Measurements from ENCODE around the gene SHD. TPM values are rescaled to one million over a fixed set of nuclear protein-coding genes. Genes with fewer than 3 reads are reported as not detected.

The SHD gene
- total and polyA plus RNA-seq, 2 of the 13 experiments (the other 11 are each of a cell fraction or from before 2014, with no cell fraction given) = 0.11 to 0.20 TPM

GRCh38 chr19:4246767-4247593 is 32.1 kb upstream of the SHD start, which contains the start of gene YJU2 (continued):
- no peak for TF ChIP-seq SOX6 (IDR thresholded peaks at IDR 0.05)
- TF ChIP-seq SOX6 (CRISPR knock-in tag; IDR thresholded peaks at IDR 0.05) = peak; percentile 37
- TF ChIP-seq JUNB (CRISPR knock-in tag; IDR thresholded peaks at IDR 0.05; ENCODE audit: borderline replicate concordance) = no peak
- TF ChIP-seq ZFP36 (IDR thresholded peaks at IDR 0.05; ENCODE audit: borderline replicate concordance, low read depth, low read length, partially characterized antibody) = no peak
- no peak; the same call in 1 of the 2 replicates for TF ChIP-seq ISL2 (CRISPR knock-in tag; IDR thresholded peaks at IDR 0.05)
- TF ChIP-seq TRIM22 (IDR thresholded peaks at IDR 0.05) = no peak
- peak; percentile 81 for TF ChIP-seq ZFX (CRISPR knock-in tag; IDR thresholded peaks at IDR 0.05; ENCODE audit: low read depth)
- TF ChIP-seq RFX1 (IDR thresholded peaks at IDR 0.05) = no peak
- TF ChIP-seq TIGD3 (CRISPR knock-in tag; IDR thresholded peaks at IDR 0.05; ENCODE audit: borderline replicate concordance) = 0 out of 2 replicates have a peak, but pooled peaks have one; percentile 74
- no peak for TF ChIP-seq ZFYVE20 (CRISPR knock-in tag; IDR thresholded peaks at IDR 0.05; ENCODE audit: borderline replicate concordance, low read depth)
- no peak for TF ChIP-seq HINFP (CRISPR knock-in tag; IDR thresholded peaks at IDR 0.05; ENCODE audit: low read depth)
- TF ChIP-seq ZFP91 (CRISPR knock-in tag; IDR thresholded peaks at IDR 0.05; ENCODE audit: borderline replicate concordance) = peak; percentile 75; the same call in 1 of the 2 replicates
- TF ChIP-seq ZNF407 (CRISPR knock-in tag; IDR thresholded peaks at IDR 0.05; ENCODE audit: not compliant biosample characterization) = no peak
- no peak for TF ChIP-seq ZNF33B (CRISPR knock-in tag; IDR thresholded peaks at IDR 0.05)
